ENCODE data around the gene MYOD1.
A peak's percentile ranks its signal among the peaks of the same experiment; 100 is the strongest.

- TF ChIP-seq CTCF (IDR thresholded peaks at IDR 0.05; ENCODE audit: low read length) = peak; percentile 28; the same call in 1 of the 2 replicates
- no peak for TF ChIP-seq EZH2 (IDR thresholded peaks at IDR 0.05; ENCODE audit: borderline replicate concordance, low read length)
Measured at GRCh38 chr11:17762309-17762974, 43.1 kb downstream of the MYOD1 start.

All from OCI-LY1 (cell line).